ENCODE data around the gene TRIML2.

Gene TRIML2

GRCh38 chr4:188107931-188108843, 1.2 kb downstream of the TRIML2 start:
- no peak overlapping the region for H3K27ac ChIP-seq
- TF ChIP-seq ZFX (IDR thresholded peaks at IDR 0.05), result no peak
- TF ChIP-seq, protein P1, sequence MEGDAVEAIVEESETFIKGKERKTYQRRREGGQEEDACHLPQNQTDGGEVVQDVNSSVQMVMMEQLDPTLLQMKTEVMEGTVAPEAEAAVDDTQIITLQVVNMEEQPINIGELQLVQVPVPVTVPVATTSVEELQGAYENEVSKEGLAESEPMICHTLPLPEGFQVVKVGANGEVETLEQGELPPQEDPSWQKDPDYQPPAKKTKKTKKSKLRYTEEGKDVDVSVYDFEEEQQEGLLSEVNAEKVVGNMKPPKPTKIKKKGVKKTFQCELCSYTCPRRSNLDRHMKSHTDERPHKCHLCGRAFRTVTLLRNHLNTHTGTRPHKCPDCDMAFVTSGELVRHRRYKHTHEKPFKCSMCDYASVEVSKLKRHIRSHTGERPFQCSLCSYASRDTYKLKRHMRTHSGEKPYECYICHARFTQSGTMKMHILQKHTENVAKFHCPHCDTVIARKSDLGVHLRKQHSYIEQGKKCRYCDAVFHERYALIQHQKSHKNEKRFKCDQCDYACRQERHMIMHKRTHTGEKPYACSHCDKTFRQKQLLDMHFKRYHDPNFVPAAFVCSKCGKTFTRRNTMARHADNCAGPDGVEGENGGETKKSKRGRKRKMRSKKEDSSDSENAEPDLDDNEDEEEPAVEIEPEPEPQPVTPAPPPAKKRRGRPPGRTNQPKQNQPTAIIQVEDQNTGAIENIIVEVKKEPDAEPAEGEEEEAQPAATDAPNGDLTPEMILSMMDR (conservative IDR thresholded peaks at IDR 0.05), result no peak

DNA sequence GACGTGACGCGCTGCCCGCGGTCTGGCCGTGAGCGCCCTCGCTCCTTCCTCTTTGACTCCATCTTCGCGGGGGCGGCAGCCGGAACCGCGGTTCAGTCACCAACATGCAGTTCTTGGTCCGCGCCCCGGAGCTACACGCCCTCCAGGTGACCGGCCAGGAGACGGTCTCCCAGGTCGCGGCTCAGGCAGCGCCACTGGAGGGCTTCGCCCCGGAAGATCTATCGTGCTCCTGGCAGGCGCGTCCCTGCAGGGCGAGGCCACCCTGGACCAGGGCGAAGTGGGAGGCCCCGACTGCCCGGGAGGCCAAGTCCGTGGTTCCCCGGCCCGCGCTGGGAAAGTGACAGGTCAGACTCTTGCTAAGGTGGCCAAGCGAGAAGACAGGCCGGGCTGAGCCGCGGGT, 2.9 kb downstream of the TRIML2 start:
- TF ChIP-seq, protein P1 (conservative IDR thresholded peaks at IDR 0.05), result no peak
- TF ChIP-seq ZFX (IDR thresholded peaks at IDR 0.05), result no peak
- H3K27ac ChIP-seq, result no peak overlapping the region

GRCh38 chr4:188092824-188093223, 16.6 kb downstream of the TRIML2 start:
- no peak for TF ChIP-seq ZFX (IDR thresholded peaks at IDR 0.05)
- TF ChIP-seq, protein P1 (conservative IDR thresholded peaks at IDR 0.05), result no peak
- H3K27ac ChIP-seq, result no peak overlapping the region

- H3K27ac ChIP-seq, result no peak overlapping the region
- TF ChIP-seq, protein P1 (conservative IDR thresholded peaks at IDR 0.05), result no peak
- TF ChIP-seq ZFX (IDR thresholded peaks at IDR 0.05), result no peak
These were observed 22.5 kb downstream of the TRIML2 start for GRCh38 chr4:188086858-188087257.

- TF ChIP-seq, protein P1 (conservative IDR thresholded peaks at IDR 0.05), result no peak
- no peak for TF ChIP-seq ZFX (IDR thresholded peaks at IDR 0.05)
- H3K27ac ChIP-seq, result no peak overlapping the region
These were observed 26.6 kb downstream of the TRIML2 start for GRCh38 chr4:188082796-188083195.

GRCh38 chr4:188078116-188078515, 31.3 kb downstream of the TRIML2 start:
- TF ChIP-seq, protein P1 (conservative IDR thresholded peaks at IDR 0.05), result no peak
- TF ChIP-seq ZFX (IDR thresholded peaks at IDR 0.05), result no peak
- H3K27ac ChIP-seq, result no peak overlapping the region

DNA sequence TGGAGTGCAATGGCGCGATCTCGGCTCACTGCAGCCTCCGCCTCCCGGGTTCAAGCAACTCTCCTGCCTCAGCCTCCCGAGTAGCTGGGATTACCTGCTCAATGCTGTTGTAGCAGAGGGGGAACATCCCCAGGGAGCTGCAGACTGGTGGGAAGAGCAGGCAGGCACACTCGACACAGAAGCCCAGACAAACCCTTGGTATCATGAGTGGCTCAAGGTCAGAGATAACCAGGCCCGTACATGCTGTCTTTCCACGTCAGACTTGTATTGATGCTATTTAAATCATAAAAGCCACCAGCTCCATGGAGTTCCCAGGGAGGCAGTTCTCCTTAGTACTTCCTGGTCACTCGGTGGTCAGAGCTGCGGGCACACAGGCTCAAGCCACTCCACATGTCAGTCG, 33.2 kb downstream of the TRIML2 start:
- no peak overlapping the region for H3K27ac ChIP-seq

More for the DNA sequence above, 33.2 kb downstream of the TRIML2 start:
- TF ChIP-seq, protein P1 (conservative IDR thresholded peaks at IDR 0.05), result no peak
- no peak for TF ChIP-seq ZFX (IDR thresholded peaks at IDR 0.05)

All from C4-2B (cell line).